SK-N-SH (cell line): Measurements from ENCODE around the gene PRF1. TPM values are rescaled to one million over a fixed set of nuclear protein-coding genes. Genes with fewer than 3 reads are reported as not detected.

Experiments used
- CTCF ChIA-PET: fragments of 300-600, 350-600 bp; formaldehyde crosslinking; extraction: SDS; loops from one replicate; lab custom pipeline; 2021; lab: Yijun Ruan, JAX
- POLR2A ChIA-PET: fragments of 350-600 bp; sonication (Branson Sonifier 250); formaldehyde crosslinking; extraction: SDS; loops from one replicate; lab custom pipeline; 2020; ENCODE audit warnings: antibody characterized with exemption, inconsistent platforms; lab: Yijun Ruan, JAX
- DNase-seq: peaks from one replicate; pipeline ENCODE4 v3.0.0; 2012
- H2AFZ ChIP-seq: fragments of 200-600 bp; sonication (generic); 2 replicates; pipeline ENCODE4 v1.8.1; 2016; ENCODE audit warnings: antibody characterized with exemption, mild to moderate bottlenecking, low read depth
- H3F3A ChIP-seq: fragments of 200-600 bp; sonication (generic); replicated peaks from 2 replicates; pipeline ENCODE3; 2016; ENCODE audit warnings: antibody characterized with exemption, mild to moderate bottlenecking; ENCODE audit not compliant: insufficient read depth
- H3K27ac ChIP-seq, 2 experiments: fragments of 200-500 bp in 1 of 2; fragments of 200-600 bp in 1 of 2; sonication (Bioruptor generic) in 1 of 2; sonication (generic), shearing (Covaris generic) in 1 of 2; 2 replicates each; pipeline versions ENCODE4 v1.5.1 to v1.6.1; 2014 to 2016; ENCODE audit warnings: low read depth in 2 of 2, inconsistent platforms in 1 of 2, low read length in 1 of 2, mild to moderate bottlenecking in 1 of 2, mixed read lengths in 1 of 2
- H3K27me3 ChIP-seq: fragments of 200-600 bp; sonication (generic), shearing (Covaris generic); 2 replicates; pipeline ENCODE4 v1.6.1; 2016; ENCODE audit warnings: mixed run types; ENCODE audit not compliant: insufficient read depth
- H3K36me3 ChIP-seq, 2 experiments: fragments of 200-500 bp in 1 of 2; fragments of 200-600 bp in 1 of 2; sonication (Bioruptor generic) in 1 of 2; sonication (generic) in 1 of 2; replicated peaks in 1 of 2; 2 replicates each; pipeline versions ENCODE3 to v1.5.1; 2014 to 2016; ENCODE audit warnings: low read length in 1 of 2, mild to moderate bottlenecking in 1 of 2; ENCODE audit not compliant: insufficient read depth in 2 of 2, control insufficient read depth in 1 of 2
- H3K4me1 ChIP-seq, 2 experiments: fragments of 200-500 bp in 1 of 2; fragments of 200-600 bp in 1 of 2; sonication (Bioruptor generic) in 1 of 2; sonication (generic), shearing (Covaris generic) in 1 of 2; 2 replicates each; pipeline versions ENCODE4 v1.5.1 to v1.6.1; 2014 to 2016; ENCODE audit warnings: low read depth in 1 of 2, low read length in 1 of 2, mixed run types in 1 of 2; ENCODE audit not compliant: insufficient read depth in 2 of 2, control insufficient read depth in 1 of 2
- H3K4me2 ChIP-seq: fragments of 200-600 bp; sonication (generic), shearing (Covaris generic); 2 replicates; pipeline ENCODE4 v1.6.1; 2017; ENCODE audit warnings: mixed run types
- H3K4me3 ChIP-seq, 2 experiments: fragments of 200-500 bp in 1 of 2; fragments of 200-600 bp in 1 of 2; sonication (Bioruptor generic) in 1 of 2; sonication (generic), shearing (Covaris generic) in 1 of 2; 2 replicates each; pipeline versions ENCODE4 v1.5.1 to v1.8.1; 2014 to 2016; ENCODE audit warnings: low read depth in 2 of 2, inconsistent platforms in 1 of 2, low read length in 1 of 2, mild to moderate bottlenecking in 1 of 2, mixed read lengths in 1 of 2, moderate library complexity in 1 of 2
- H3K79me2 ChIP-seq: fragments of 200-600 bp; sonication (generic); 2 replicates; pipeline ENCODE4 v1.8.1; 2017; ENCODE audit warnings: mild to moderate bottlenecking; ENCODE audit not compliant: insufficient read depth
- H3K9ac ChIP-seq: fragments of 200-600 bp; sonication (generic); 2 replicates; pipeline ENCODE4 v1.6.1; 2017; ENCODE audit warnings: mixed run types
- H3K9me2 ChIP-seq: fragments of 200-600 bp; sonication (generic); 2 replicates; pipeline ENCODE4 v1.6.1; 2017; ENCODE audit warnings: mixed run types
- H3K9me3 ChIP-seq: fragments of 200-600 bp; sonication (generic); 2 replicates; pipeline ENCODE4 v1.6.1; 2017; ENCODE audit warnings: mixed run types, mild to moderate bottlenecking, moderate library complexity
- H4K20me1 ChIP-seq: fragments of 200-600 bp; sonication (generic); 2 replicates; pipeline ENCODE4 v1.6.1; 2017; ENCODE audit warnings: mild to moderate bottlenecking, mixed run types; ENCODE audit not compliant: insufficient read depth
- CHD2 ChIP-seq: fragments of 150-350 bp; IDR thresholded peaks from 2 replicates; pipeline ENCODE4 v1.6.1; 2018; ENCODE audit warnings: low read length; ENCODE audit not compliant: partially characterized antibody
- FOSL2 ChIP-seq: IDR thresholded peaks from 2 replicates; pipeline ENCODE4 v1.4.0; 2012; ENCODE audit warnings: low read depth, mild to moderate bottlenecking, moderate library complexity, borderline replicate concordance
- FOXJ3 ChIP-seq: sonication (generic); formaldehyde crosslinking; IDR thresholded peaks from 2 replicates; pipeline ENCODE4 v1.5.1; 2020; ENCODE audit warnings: mild to moderate bottlenecking, missing genetic modification reagents
- GABPA ChIP-seq: IDR thresholded peaks from 2 replicates; pipeline ENCODE4 v1.4.0; 2012; ENCODE audit warnings: low read depth, mild to moderate bottlenecking
- GATA2 ChIP-seq: sonication (generic); formaldehyde crosslinking; IDR thresholded peaks from 2 replicates; pipeline ENCODE4 v1.5.0; 2020; ENCODE audit warnings: mild to moderate bottlenecking, missing genetic modification reagents
- IRF3 ChIP-seq: fragments of 150-350 bp; IDR thresholded peaks from 2 replicates; pipeline ENCODE4 v1.6.1; 2016; ENCODE audit warnings: mild to moderate bottlenecking, low read depth, low read length
- JUND ChIP-seq: IDR thresholded peaks from 2 replicates; pipeline ENCODE4 v1.4.0; 2012
- NRF1 ChIP-seq: IDR thresholded peaks from 2 replicates; pipeline ENCODE4 v1.6.1; 2012; ENCODE audit warnings: low read depth, mild to moderate bottlenecking, low read length
- RAD21 ChIP-seq: IDR thresholded peaks from 2 replicates; pipeline ENCODE4 v1.6.1; 2012; ENCODE audit warnings: mild to moderate bottlenecking, low read length
- RCOR1 ChIP-seq: fragments of 150-350 bp; IDR thresholded peaks from 2 replicates; pipeline ENCODE4 v1.6.1; 2017; ENCODE audit warnings: antibody characterized with exemption, low read length
- RFX5 ChIP-seq: IDR thresholded peaks from 2 replicates; pipeline ENCODE4 v1.6.1; 2012; ENCODE audit warnings: mild to moderate bottlenecking, improper control_type of control experiment, low read length
- RXRA ChIP-seq: IDR thresholded peaks from 2 replicates; pipeline ENCODE4 v1.4.0; 2012; ENCODE audit warnings: low read depth, mild to moderate bottlenecking, borderline replicate concordance
- SIN3A ChIP-seq: IDR thresholded peaks from 2 replicates; pipeline ENCODE4 v1.6.1; 2012; ENCODE audit warnings: low read depth, mild to moderate bottlenecking, low read length, moderate library complexity, borderline replicate concordance
- SMC3 ChIP-seq: IDR thresholded peaks from 2 replicates; pipeline ENCODE4 v1.6.1; 2012; ENCODE audit warnings: low read depth, low read length, improper control_type of control experiment
- TCF12 ChIP-seq: IDR thresholded peaks from 2 replicates; pipeline ENCODE4 v1.4.0; 2012
- TEAD4 ChIP-seq: IDR thresholded peaks from 2 replicates; pipeline ENCODE4 v1.4.0; 2012; ENCODE audit warnings: mild to moderate bottlenecking, borderline replicate concordance; ENCODE audit not compliant: insufficient read depth
- USF1 ChIP-seq: IDR thresholded peaks from 2 replicates; pipeline ENCODE4 v1.4.0; 2012; ENCODE audit warnings: low read depth, borderline replicate concordance
- USF2 ChIP-seq: fragments of 150-350 bp; IDR thresholded peaks from 2 replicates; pipeline ENCODE4 v1.6.1; 2017; ENCODE audit warnings: antibody characterized with exemption, low read length, low read depth, borderline replicate concordance
- WGBS: methylation state at CpG from one replicate; pipeline ENCODE4 v1.1.6; 2017; ENCODE audit warnings: low lambda C conversion rate; 5-methylcytosine and 5-hydroxymethylcytosine counted together
- polyA plus RNA-seq, 3 experiments: library from polyadenylated mRNA; depleted of rRNA; stranded (reverse); fragments of >200 nt; gene quantifications; 2 replicates each; pipeline ENCODE4 v1.2.3, GENCODE V29; 2012
- TF ChIP-seq, protein P1 (sequence below): IDR thresholded peaks from 2 replicates; pipeline ENCODE4 v1.4.0; 2012; ENCODE audit warnings: low read depth
- TF ChIP-seq, protein P2 (sequence below): IDR thresholded peaks from 2 replicates; pipeline ENCODE4; 2012

The PRF1 gene
- polyA plus RNA-seq, 1 of the 3 experiments (the other 2 are of a cell fraction): not detected

DNA sequence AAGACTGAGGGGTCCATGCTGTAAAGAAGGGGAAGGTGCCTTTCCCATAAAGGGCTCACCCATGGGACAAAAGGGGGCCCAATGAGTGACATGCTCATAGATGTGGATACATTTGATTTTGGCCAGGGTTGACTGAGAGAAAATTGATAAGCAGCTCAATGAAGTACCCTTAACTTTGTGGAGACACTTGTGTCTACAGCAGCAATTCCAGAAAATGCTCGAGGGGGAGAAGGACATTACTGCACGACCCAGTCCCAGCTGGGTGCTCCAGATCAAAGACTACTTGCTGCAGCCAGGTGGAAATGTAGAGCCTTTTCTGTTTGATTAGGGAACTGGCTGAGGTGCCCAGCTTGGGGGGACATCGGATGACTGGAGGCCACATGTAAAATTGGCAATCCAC lies 47.6 kb upstream of the PRF1 start:
- Histone ChIP-seq H3K9me3 (no peaks in the 10 kb centered on the region), H3K27ac (no peak overlapping the region), H3K36me3 (no peaks in the 10 kb centered on the region), H3K4me3 (no peak overlapping the region), H3K9me2 (no peaks in the 10 kb centered on the region), H3K9ac (no peak overlapping the region), H2AFZ (no peak overlapping the region), H3K4me2 (no peak overlapping the region), H3K27me3 (no peaks in the 10 kb centered on the region; the same call in 1 of the 2 replicates), H3K79me2 (no peaks in the 10 kb centered on the region), H3F3A (peaks cover 3% of the 10 kb centered on the region), H4K20me1 (no peaks in the 10 kb centered on the region), H3K4me1 (peaks cover 0 to 9% of the 10 kb centered on the region in 2 experiments; a peak in 1 of 4 replicates)
- POLR2A ChIA-PET: no interaction called here
- TF ChIP-seq NRF1 (no peak), RAD21 (no peak), SMC3 (no peak), GATA2 (CRISPR knock-in tag) (no peak), USF2 (no peak), RFX5 (no peak), USF1 (no peak), RXRA (no peak), SIN3A (no peak), FOXJ3 (CRISPR knock-in tag) (no peak), RCOR1 (no peak), CHD2 (no peak), IRF3 (no peak), TEAD4 (no peak)
- TF ChIP-seq, protein P1, sequence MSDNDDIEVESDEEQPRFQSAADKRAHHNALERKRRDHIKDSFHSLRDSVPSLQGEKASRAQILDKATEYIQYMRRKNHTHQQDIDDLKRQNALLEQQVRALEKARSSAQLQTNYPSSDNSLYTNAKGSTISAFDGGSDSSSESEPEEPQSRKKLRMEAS: no peak
- WGBS: 48% methylated on average over 2 of the region's 3 CpGs
- CTCF ChIA-PET: no interaction called here
- no peak for DNase-seq

GRCh38 chr10:70649526-70649925 lies 47.0 kb upstream of the PRF1 start:
- Histone ChIP-seq H3K79me2 (no peaks in the 10 kb centered on the region), H3K9ac (no peak overlapping the region), H4K20me1 (no peaks in the 10 kb centered on the region), H2AFZ (no peak overlapping the region), H3K9me3 (no peaks in the 10 kb centered on the region), H3K27ac (no peak overlapping the region), H3K36me3 (no peaks in the 10 kb centered on the region), H3K9me2 (no peaks in the 10 kb centered on the region), H3K27me3 (peaks cover 1% of the 10 kb centered on the region; the same call in 1 of the 2 replicates), H3K4me1 (peaks cover 0 to 9% of the 10 kb centered on the region in 2 experiments; a peak in 1 of 4 replicates), H3K4me2 (no peak overlapping the region), H3F3A (peaks cover 3% of the 10 kb centered on the region), H3K4me3 (no peak overlapping the region)
- WGBS: 3% methylated on average over 3 of the region's 4 CpGs
- POLR2A ChIA-PET: no interaction called here
- CTCF ChIA-PET: interaction anchor here (1.4 kb wide), 1 partner anchor 20 kb away, joined by 5 read pairs; no protein-coding TSS in a partner anchor
- no peak for DNase-seq
- TF ChIP-seq GABPA: no peak
- peak; percentile 45; the same call in 1 of the 2 replicates for TF ChIP-seq RXRA
- TF ChIP-seq, protein P2, sequence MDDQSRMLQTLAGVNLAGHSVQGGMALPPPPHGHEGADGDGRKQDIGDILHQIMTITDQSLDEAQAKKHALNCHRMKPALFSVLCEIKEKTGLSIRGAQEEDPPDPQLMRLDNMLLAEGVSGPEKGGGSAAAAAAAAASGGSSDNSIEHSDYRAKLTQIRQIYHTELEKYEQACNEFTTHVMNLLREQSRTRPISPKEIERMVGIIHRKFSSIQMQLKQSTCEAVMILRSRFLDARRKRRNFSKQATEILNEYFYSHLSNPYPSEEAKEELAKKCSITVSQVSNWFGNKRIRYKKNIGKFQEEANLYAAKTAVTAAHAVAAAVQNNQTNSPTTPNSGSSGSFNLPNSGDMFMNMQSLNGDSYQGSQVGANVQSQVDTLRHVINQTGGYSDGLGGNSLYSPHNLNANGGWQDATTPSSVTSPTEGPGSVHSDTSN: peak; percentile 46
- no peak for TF ChIP-seq SIN3A
- peak; percentile 55 for TF ChIP-seq JUND
- TF ChIP-seq FOSL2: peak; percentile 67; the same call in 1 of the 2 replicates
- TF ChIP-seq TCF12: peak; percentile 60; the same call in 1 of the 2 replicates
